GM12878 (cell line): ENCODE data around the gene CHDH. TPM values are rescaled to one million over a fixed set of nuclear protein-coding genes. Genes with fewer than 3 reads are reported as not detected.

Experiments
- ATAC-seq: fragments of 200-7000 bp; cut with Tn5 transposase; 3 replicates; pipeline ENCODE4 v1.9.1; 2020; ENCODE audit warnings: mild to moderate bottlenecking, moderate library complexity
- BruUV-seq: library from RNA; stranded (reverse); fragments of 400-500 nt; replicated peaks from 2 replicates; lab custom pipeline; 2021; lab: Mats Ljungman, UMichigan
- CTCF ChIA-PET: fragments of 300-600 bp; sonication (Branson Sonifier 250); formaldehyde crosslinking; extraction: SDS; loops from one replicate; lab custom pipeline; 2021; ENCODE audit warnings: inconsistent platforms; lab: Yijun Ruan, JAX
- POLR2A ChIA-PET: fragments of 350-600 bp; formaldehyde crosslinking; extraction: SDS; loops from one replicate; lab custom pipeline; 2021; ENCODE audit warnings: inconsistent platforms; lab: Charles Lee
- RAD21 ChIA-PET: fragments of 300-600 bp; sonication (Branson Sonifier 250); formaldehyde crosslinking; loops from one replicate; lab custom pipeline; 2023; ENCODE audit warnings: antibody characterized with exemption; ENCODE audit not compliant: unreplicated experiment; lab: Charles Lee
- SMC1A ChIA-PET: fragments of 300-600 bp; sonication (Branson Sonifier 250); formaldehyde crosslinking; loops from one replicate; lab custom pipeline; 2023; ENCODE audit not compliant: unreplicated experiment, uncharacterized antibody; lab: Charles Lee
- DNase-seq: peaks from one replicate; pipeline ENCODE4 v3.0.0-alpha.2; 2011; ENCODE audit warnings: low read depth, low spot score
- FAIRE-seq: peaks from 3 replicates; lab custom pipeline; 2011; peaks lifted over from hg19 to GRCh38; lab: Jason Lieb, UNC
- H2AFZ ChIP-seq: 2 replicates; pipeline ENCODE4 v1.6.0; 2011; ENCODE audit warnings: low read depth, low read length, control low read depth; ENCODE audit not compliant: control insufficient read depth
- H3K27ac ChIP-seq: 2 replicates; pipeline ENCODE4 v1.5.1; 2011; ENCODE audit warnings: control low read depth; ENCODE audit not compliant: control insufficient read depth, insufficient read depth
- H3K27me3 ChIP-seq, 2 experiments: replicated peaks in 1 of 2; 2 replicates each; pipeline versions ENCODE4 v1.6.0 to v1.6.1; 2011; ENCODE audit warnings: low read length in 1 of 2; ENCODE audit not compliant: control insufficient read depth in 2 of 2, insufficient read depth in 2 of 2
- H3K36me3 ChIP-seq, 2 experiments: 2 replicates each; pipeline ENCODE4 v1.5.1; 2011; ENCODE audit warnings: low read length in 1 of 2; ENCODE audit not compliant: control insufficient read depth in 2 of 2, insufficient read depth in 2 of 2
- H3K4me1 ChIP-seq: 2 replicates; pipeline ENCODE4 v1.6.1; 2011; ENCODE audit warnings: mild to moderate bottlenecking, low read length, moderate library complexity, mixed read lengths; ENCODE audit not compliant: control insufficient read depth, insufficient read depth
- H3K4me2 ChIP-seq: 2 replicates; pipeline ENCODE4 v1.6.0; 2011; ENCODE audit warnings: control low read depth; ENCODE audit not compliant: control insufficient read depth, insufficient read depth
- H3K4me3 ChIP-seq: fragments of 200-600 bp; sonication (generic); 2 replicates; pipeline ENCODE4 v1.5.1; 2016
- H3K79me2 ChIP-seq: 2 replicates; pipeline ENCODE4 v1.6.0; 2011; ENCODE audit warnings: low read length; ENCODE audit not compliant: control insufficient read depth, insufficient read depth
- H3K9ac ChIP-seq: 2 replicates; pipeline ENCODE4 v1.8.0; 2011; ENCODE audit warnings: low read length, control low read depth, mixed read lengths; ENCODE audit not compliant: control insufficient read depth, insufficient read depth
- H3K9me3 ChIP-seq: replicated peaks from 3 replicates; pipeline ENCODE4 v1.5.1; 2011; ENCODE audit warnings: mild to moderate bottlenecking, low read length; ENCODE audit not compliant: control insufficient read depth, insufficient read depth
- H4K20me1 ChIP-seq: 2 replicates; pipeline ENCODE4 v1.6.0; 2011; ENCODE audit not compliant: control insufficient read depth, insufficient read depth
- MTA3 ChIP-seq: IDR thresholded peaks from 2 replicates; pipeline ENCODE4 v1.6.1; 2012; ENCODE audit warnings: low read length, inconsistent platforms, borderline replicate concordance
- PKNOX1 ChIP-seq: fragments of 450-650 bp; IDR thresholded peaks from 2 replicates; pipeline ENCODE4 v1.6.1; 2016; ENCODE audit warnings: mild to moderate bottlenecking
- RELB ChIP-seq: fragments of 450-650 bp; IDR thresholded peaks from 2 replicates; pipeline ENCODE4 v1.6.1; 2017; ENCODE audit warnings: low read depth, mild to moderate bottlenecking, moderate library complexity
- TCF7 ChIP-seq: IDR thresholded peaks from 2 replicates; pipeline ENCODE4 v1.6.1; 2014; ENCODE audit warnings: antibody characterized with exemption, borderline replicate concordance
- USF2 ChIP-seq: IDR thresholded peaks from 2 replicates; pipeline ENCODE4 v1.6.1; 2011; ENCODE audit warnings: low read depth, low read length, improper control_type of control experiment, borderline replicate concordance
- ZBTB11 ChIP-seq: fragments of 450-650 bp; formaldehyde crosslinking; IDR thresholded peaks from 2 replicates; pipeline ENCODE4 v1.5.0; 2022; ENCODE audit warnings: mild to moderate bottlenecking, missing genetic modification characterization
- ZNF207 ChIP-seq: fragments of 450-650 bp; IDR thresholded peaks from 2 replicates; pipeline ENCODE4 v1.6.1; 2014; ENCODE audit warnings: antibody characterized with exemption, mild to moderate bottlenecking, borderline replicate concordance
- ZNF687 ChIP-seq: fragments of 450-650 bp; IDR thresholded peaks from 2 replicates; pipeline ENCODE4 v1.6.1; 2017; ENCODE audit warnings: mild to moderate bottlenecking, moderate library complexity
- WGBS: methylation state at CpG from one replicate; pipeline ENCODE4 v1.1.6; 2016; ENCODE audit warnings: low lambda C conversion rate; ENCODE audit not compliant: insufficient replicate concordance, insufficient coverage; ENCODE audit errors: missing lambda C conversion rate; 5-methylcytosine and 5-hydroxymethylcytosine counted together
- in situ Hi-C: fragments of 300-500 bp; cut with MboI; formaldehyde crosslinking; loops from 9 replicates; pipeline ENCODE4 v1.14.3; 2018; ENCODE audit warnings: mixed read lengths
- intact Hi-C: fragments of 100-400 bp; cut with micrococcal nuclease; formaldehyde crosslinking; loops from one replicate; pipeline ENCODE4 v1.14.2; 2022; ENCODE audit not compliant: unreplicated experiment
- polyA plus RNA-seq, 11 experiments: library from polyadenylated mRNA; depleted of rRNA in 4 of 11; unstranded in 6 of 11; stranded (reverse) in 5 of 11; fragments of >200 nt; fragmentation: Nextera tagmentation in 4 of 11; fragmentation: Illumina TruSeq in 1 of 11; extraction: Ambion mirVana in 4 of 11; extraction: Trizol in 1 of 11; gene quantifications; 1 replicate in 1 of 11; 2 replicates in 10 of 11; pipeline versions ENCODE4 v1.2.1 to v1.2.3, GENCODE V29; 2011 to 2016; ENCODE audit warnings: inconsistent platforms in 2 of 11, missing spikeins in 2 of 11, low read depth in 1 of 11
- total RNA-seq, 4 experiments: library from RNA; depleted of rRNA in 3 of 4; stranded (reverse); fragments of >200 nt in 3 of 4; fragmentation: Illumina TruSeq in 1 of 4; extraction: Trizol in 1 of 4; gene quantifications; 2 replicates each; pipeline versions ENCODE4 v1.2.1 to v1.2.3, GENCODE V29; 2013 to 2021

Gene CHDH
- total and polyA plus RNA-seq, 10 of the 15 experiments (the other 5 are each of a cell fraction or from before 2014, with no cell fraction given), result 0.95 to 8.3 (median 2.9) TPM

GRCh38 chr3:53881691-53882593 is 35.7 kb upstream of the CHDH start, which contains the start of gene ACTR8:
TSS of gene ACTR8 (minus strand) at chr3:53882152. CDS start at chr3:53882101, 51 bp downstream.
- Histone ChIP-seq H3K4me2 (peak within 1 kb of the TSS; percentile 98), H3K4me3 (peak within 1 kb of the TSS; percentile 80), H3K27me3 (no peaks in the 10 kb centered on the region), H4K20me1 (no peaks in the 10 kb centered on the region), H3K79me2 (peaks cover 20% of the 10 kb centered on the region), H3K9ac (peak within 1 kb of the TSS; percentile 97), H2AFZ (peak within 1 kb of the TSS; percentile 96), H3K36me3 (peaks cover 0 to 25% of the 10 kb centered on the region in 2 experiments; a peak in 3 of 4 replicates), H3K4me1 (peaks cover 7% of the 10 kb centered on the region), H3K9me3 (no peaks in the 10 kb centered on the region), H3K27ac (peak within 1 kb of the TSS; percentile 88)
- ATAC-seq (peak; percentile 93), DNase-seq (peak; percentile 57), FAIRE-seq (peak; percentile 41)
- in situ Hi-C loops, result no loop called here
- RAD21 ChIA-PET, result interaction anchor here (1.1 to 2.3 kb wide), 4 partner anchors 10 to 152 kb away, joined by 4 to 12 read pairs (median 8); partner anchors contain the start of gene SELENOK
- TSS peak; percentile 72 for BruUV-seq
- POLR2A ChIA-PET, result interaction anchor here (1.2 to 2.9 kb wide), 5 partner anchors 9 to 37 kb away, joined by 3 to 26 read pairs (median 6); partner anchors contain the start of gene SELENOK
- intact Hi-C loops, result loop anchor here (2.0 kb wide), 1 partner anchor 37 kb away; no protein-coding TSS in a partner anchor
- SMC1A ChIA-PET, result interaction anchor here (0.7 to 2.7 kb wide), 7 partner anchors 10 to 132 kb away, joined by 3 to 11 read pairs (median 5); partner anchors contain the start of gene SELENOK
- CTCF ChIA-PET, result interaction anchor here (0.9 to 2.6 kb wide), 5 partner anchors 9 to 152 kb away, joined by 4 to 17 read pairs (median 6); partner anchors contain the start of gene SELENOK
- 3% methylated on average over 63 of the region's 65 CpGs for WGBS
- no peak for TF ChIP-seq TCF7
- TF ChIP-seq ZBTB11, result no peak
- TF ChIP-seq PKNOX1, result peak; percentile 27; the same call in 1 of the 2 replicates
- TF ChIP-seq USF2, result no peak
- no peak for TF ChIP-seq MTA3
- peak; percentile 82; the same call in 1 of the 2 replicates for TF ChIP-seq ZNF207
- TF ChIP-seq ZNF687, result peak; percentile 58; the same call in 1 of the 2 replicates
- peak; percentile 31; the same call in 1 of the 2 replicates for TF ChIP-seq RELB
